Skeletal muscle tissue (tissue), 4 donors: Measurements from ENCODE around the gene PARD6B. TPM values are rescaled to one million over a fixed set of nuclear protein-coding genes. Genes with fewer than 3 reads are reported as not detected.
"Not testable (repeated sequence)": the region's sequence is repeated elsewhere in the genome, so short reads cannot be mapped to it uniquely, and the experiment has no call there.

Experiments used
- H3K27ac ChIP-seq: one replicate; pipeline ENCODE4 v1.7.0; 2013; ENCODE audit warnings: mild to moderate bottlenecking, low read depth, low read length, inconsistent platforms
- H3K27me3 ChIP-seq, 3 donors: one replicate each; pipeline ENCODE4 v1.7.0; 2013; ENCODE audit warnings: low read length in 3 of 3; ENCODE audit not compliant: control insufficient read depth in 3 of 3, insufficient read depth in 3 of 3
- H3K36me3 ChIP-seq, 3 donors: one replicate each; pipeline ENCODE4 v1.7.0; 2013; ENCODE audit warnings: low read length in 3 of 3; ENCODE audit not compliant: control insufficient read depth in 3 of 3, insufficient read depth in 3 of 3
- H3K4me1 ChIP-seq, 3 donors: one replicate each; pipeline ENCODE4 v1.7.0; 2013; ENCODE audit warnings: low read length in 3 of 3, mild to moderate bottlenecking in 3 of 3; ENCODE audit not compliant: control insufficient read depth in 3 of 3, insufficient read depth in 3 of 3
- H3K4me3 ChIP-seq, 3 donors: one replicate each; pipeline ENCODE4 v1.7.0; 2013; ENCODE audit warnings: low read length in 3 of 3
- H3K9ac ChIP-seq, 3 donors: one replicate each; pipeline ENCODE4 v1.7.0; 2013; ENCODE audit warnings: low read length in 3 of 3, mild to moderate bottlenecking in 3 of 3, moderate library complexity in 2 of 3, low read depth in 1 of 3
- H3K9me3 ChIP-seq, 3 donors: one replicate each; pipeline ENCODE4 v1.7.0; 2013; ENCODE audit warnings: low read length in 3 of 3; ENCODE audit not compliant: control insufficient read depth in 3 of 3
- total RNA-seq: library from RNA; depleted of rRNA; stranded (reverse); fragments of >200 nt; gene quantifications from one replicate; pipeline ENCODE4 v1.2.3, GENCODE V29; 2014
- donor health status: Osteomylitis.

PARD6B gene
- total RNA-seq, 1 donor from 2014 or later: 0.52 TPM

DNA sequence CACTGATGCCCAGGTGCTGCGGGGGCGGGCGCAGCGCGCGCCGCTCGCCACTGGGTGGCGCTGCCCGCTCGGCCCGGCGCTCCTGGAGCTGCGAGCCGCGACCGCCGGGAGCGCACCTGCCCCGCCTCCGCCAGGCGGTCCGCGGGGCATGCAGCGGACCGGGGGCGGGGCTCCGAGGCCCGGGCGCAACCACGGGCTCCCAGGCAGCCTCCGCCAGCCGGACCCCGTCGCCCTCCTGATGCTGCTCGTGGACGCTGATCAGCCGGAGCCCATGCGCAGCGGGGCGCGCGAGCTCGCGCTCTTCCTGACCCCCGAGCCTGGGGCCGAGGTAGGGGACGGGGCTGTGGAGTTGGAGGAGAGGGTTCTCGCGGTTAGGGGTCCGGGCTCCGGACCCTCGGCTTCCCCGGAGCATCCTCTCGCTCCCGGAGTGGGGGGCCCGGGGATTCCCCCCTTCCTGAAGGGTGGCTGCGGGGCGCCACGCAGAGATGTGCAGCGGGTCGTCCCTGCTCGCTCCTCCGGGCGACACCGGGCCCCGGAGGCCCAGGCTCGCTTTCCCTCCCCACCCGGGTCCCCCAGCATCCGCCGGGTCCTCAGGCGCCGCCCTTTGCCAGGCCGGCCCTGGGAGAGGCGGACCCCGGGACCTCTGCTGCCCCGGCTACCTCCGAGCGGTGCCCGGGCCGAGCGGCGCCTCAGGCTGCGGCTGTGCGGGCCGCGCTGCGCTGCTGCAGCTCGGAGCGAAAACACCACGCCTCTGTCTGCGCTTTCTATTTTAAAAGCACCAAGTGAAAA lies 63.7 kb downstream of the PARD6B start, which contains the start of gene BCAS4:
TSS of gene BCAS4 (plus strand) at position 216 of the 789 bp plus-strand sequence. CDS start at position 239, 23 bp downstream.
- Histone ChIP-seq H3K27me3 (peaks cover 0 to 4% (median 0%) of the 10 kb centered on the region in 3 donors), H3K9ac (peak within 1 kb of the TSS; percentile 56 to 73 (median 61)), H3K9me3 (no peaks in the 10 kb centered on the region), H3K4me3 (peak within 1 kb of the TSS; percentile 63 to 74 (median 72)), H3K27ac (no peak within 1 kb of the TSS), H3K4me1 (peaks cover 3 to 14% (median 8%) of the 10 kb centered on the region in 3 donors), H3K36me3 (no peaks in the 10 kb centered on the region)

DNA sequence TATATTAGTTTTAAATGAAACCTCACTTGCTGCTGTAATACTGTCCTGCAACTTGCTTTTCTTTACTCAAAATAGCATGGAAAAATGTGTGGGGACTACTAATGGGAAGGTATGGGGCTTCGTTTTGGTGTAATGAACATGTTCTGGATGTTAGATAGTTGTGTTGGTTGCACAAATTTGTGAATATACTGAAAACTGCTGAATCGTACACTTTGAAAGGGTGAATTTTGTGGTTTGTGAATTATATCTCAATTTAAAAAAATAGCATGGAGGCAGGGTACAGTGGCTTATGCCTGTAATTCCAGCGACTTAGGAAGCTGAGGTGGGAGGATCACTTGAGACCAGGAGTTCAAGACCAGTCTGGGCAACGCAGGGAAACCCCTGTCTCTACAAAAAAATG lies 65.8 kb downstream of the PARD6B start:
- H3K4me3 ChIP-seq: no peak overlapping the region
- H3K27ac ChIP-seq: no peak overlapping the region
- peaks cover 0 to 5% (median 0%) of the 10 kb centered on the region in 3 donors for H3K4me1 ChIP-seq
- no peaks in the 10 kb centered on the region for H3K9me3 ChIP-seq
- peaks cover 0 to 4% (median 0%) of the 10 kb centered on the region in 3 donors for H3K27me3 ChIP-seq
- H3K36me3 ChIP-seq: no peaks in the 10 kb centered on the region
- H3K9ac ChIP-seq: no peak overlapping the region

DNA sequence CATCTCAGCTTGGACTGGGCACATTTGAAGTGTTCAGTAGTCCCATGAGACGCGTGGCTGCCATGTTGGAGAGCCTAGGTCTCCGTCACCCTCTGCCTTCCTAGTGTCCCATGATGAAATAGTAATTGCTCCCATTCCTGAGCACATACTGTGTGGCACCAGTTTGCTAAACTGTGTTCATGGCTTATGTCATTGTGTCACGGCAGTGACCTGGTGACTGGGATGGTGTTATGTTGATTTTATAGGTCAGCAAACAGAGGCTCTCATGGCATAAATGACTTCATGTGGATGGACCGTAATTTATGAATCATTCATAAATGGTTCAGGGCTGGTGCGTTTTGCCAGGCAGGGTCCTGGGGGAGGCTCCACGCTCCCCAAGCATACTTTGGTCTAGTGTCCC lies 67.3 kb downstream of the PARD6B start:
- Histone ChIP-seq H3K9ac (no peak overlapping the region), H3K4me1 (peaks cover 0 to 5% (median 0%) of the 10 kb centered on the region in 3 donors), H3K27ac (no peak overlapping the region), H3K27me3 (no peaks in the 10 kb centered on the region), H3K4me3 (no peak overlapping the region), H3K9me3 (no peaks in the 10 kb centered on the region), H3K36me3 (no peaks in the 10 kb centered on the region)

DNA sequence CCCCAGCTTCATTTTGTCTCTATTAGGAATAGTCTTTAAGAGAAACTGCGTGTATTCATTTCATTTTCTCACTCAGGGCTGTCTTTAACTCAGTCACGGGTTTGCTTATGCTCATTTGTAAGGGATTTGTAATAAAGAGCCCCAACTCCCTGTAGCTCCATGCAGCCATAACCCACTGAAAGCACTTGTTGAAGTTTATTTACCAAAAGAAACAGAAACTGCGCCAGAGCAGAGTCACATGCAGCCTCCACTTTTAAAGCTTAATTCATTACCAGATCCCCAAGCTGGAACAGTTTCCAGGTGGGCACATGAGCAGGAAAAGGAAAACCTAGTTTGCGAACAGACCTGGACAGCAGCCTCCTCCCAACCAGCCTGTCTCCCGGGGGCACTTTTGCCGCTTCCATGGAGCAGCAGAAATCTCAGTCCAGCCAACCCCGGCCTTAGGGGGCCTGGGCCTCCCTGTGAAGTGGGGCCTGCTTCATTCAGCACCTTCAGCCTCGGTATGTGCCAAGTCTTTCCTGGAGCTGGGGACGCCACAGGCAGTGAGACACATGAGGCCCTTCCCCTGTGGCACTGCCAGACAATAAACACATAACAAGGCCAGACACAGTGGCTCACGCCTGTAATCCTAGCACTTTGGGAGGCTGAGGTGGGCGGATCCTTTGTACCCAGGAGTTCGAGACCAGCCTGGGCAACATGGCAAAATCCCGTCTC lies 68.0 kb downstream of the PARD6B start:
- Histone ChIP-seq H3K9ac (no peak overlapping the region), H3K27me3 (no peaks in the 10 kb centered on the region), H3K4me1 (peaks cover 0 to 3% (median 0%) of the 10 kb centered on the region in 3 donors), H3K36me3 (no peaks in the 10 kb centered on the region), H3K4me3 (no peak overlapping the region), H3K9me3 (no peaks in the 10 kb centered on the region), H3K27ac (no peak overlapping the region)

DNA sequence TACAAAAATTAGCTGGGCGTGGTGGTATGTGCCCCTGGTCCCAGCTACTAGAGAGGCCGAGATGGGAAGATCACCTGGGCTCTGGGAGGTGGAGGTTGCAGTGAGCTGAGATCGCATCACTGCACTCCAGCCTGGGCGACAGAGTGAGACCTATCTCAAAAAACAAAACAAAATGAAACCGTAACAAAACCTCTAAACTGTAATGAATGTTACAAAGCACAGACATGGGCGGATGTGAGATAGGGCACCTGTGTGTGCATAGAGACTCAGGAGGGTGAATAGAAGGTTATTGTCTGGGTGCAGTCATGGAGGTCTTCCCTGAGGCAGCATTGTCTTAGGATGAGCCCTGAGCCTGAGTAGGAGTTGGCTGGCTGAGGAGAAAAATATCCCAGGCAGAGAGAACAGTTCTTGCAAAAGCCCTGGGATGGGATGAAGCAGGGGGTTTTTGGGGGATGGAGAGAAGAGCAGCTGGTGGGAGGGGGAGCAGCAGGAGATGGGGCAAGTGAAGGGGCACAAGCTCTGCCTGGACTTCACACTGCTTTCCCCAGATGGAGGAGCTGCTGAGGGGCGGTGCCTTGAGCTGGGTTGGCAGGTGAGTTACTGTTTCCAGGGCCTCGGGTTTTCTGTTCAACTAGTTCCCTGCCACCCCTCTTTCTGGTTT lies 68.6 kb downstream of the PARD6B start:
- no peak overlapping the region for H3K4me3 ChIP-seq
- H3K27me3 ChIP-seq: no peaks in the 10 kb centered on the region
- H3K36me3 ChIP-seq: no peaks in the 10 kb centered on the region
- H3K4me1 ChIP-seq: no peaks in the 10 kb centered on the region
- no peaks in the 10 kb centered on the region for H3K9me3 ChIP-seq
- no peak overlapping the region for H3K9ac ChIP-seq
- H3K27ac ChIP-seq: no peak overlapping the region

DNA sequence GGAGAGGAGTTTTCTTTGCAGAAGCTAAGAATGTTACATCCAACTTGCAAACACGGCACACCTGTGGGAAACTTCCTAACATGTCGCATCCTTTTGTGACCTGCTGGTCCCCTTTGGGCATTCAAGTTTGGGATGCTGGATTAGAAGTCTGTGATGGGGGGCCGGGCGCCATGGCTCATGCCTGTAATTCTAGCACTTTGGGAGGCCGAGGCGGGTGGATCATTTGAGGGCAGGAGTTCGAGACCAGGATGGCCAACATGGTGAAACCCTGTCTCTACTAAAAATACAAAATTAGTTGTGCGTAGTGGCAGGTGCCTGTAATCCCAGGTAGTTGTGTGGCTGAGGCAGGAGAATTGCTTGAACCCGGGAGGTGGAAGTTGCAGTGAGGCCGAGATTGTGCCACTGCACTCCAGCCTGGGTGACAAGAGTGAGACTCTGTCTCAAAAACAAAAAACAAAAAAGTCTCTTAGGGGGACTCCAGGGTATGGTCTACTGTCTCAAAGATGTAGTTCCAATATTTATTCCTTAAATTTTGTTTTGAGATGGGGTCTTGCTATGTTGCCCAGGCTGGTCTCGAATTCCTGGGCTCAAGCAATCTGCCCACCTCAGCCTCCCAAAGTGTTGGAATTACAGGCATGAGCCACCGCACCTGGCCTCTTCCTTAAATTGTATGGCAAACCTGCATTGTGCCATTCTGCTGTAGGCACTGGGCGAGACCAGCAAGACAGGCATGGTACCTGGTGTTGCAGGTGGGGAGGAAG lies 69.8 kb downstream of the PARD6B start:
- not testable (repeated sequence) for H3K9ac ChIP-seq, H3K9me3 ChIP-seq, H3K4me3 ChIP-seq, H3K27ac ChIP-seq, H3K4me1 ChIP-seq, H3K27me3 ChIP-seq, H3K36me3 ChIP-seq

DNA sequence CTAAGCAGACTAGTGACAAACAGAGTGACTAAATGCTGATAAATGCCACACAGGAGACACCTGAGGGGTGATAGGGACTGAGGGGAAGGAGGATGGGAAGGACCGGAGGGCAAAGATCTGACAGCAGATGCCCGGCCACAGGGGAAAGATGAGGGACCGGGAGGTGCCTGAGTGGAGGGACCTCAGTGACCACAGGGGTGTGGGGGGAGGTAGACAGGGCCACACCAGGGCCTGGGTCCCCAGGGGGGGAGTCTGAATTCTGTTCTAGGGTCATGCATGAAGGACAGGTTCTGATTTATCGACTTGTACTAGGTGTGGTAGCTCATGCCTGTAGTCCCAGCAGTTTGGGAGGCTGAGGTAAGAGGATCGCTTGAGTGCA lies 70.4 kb downstream of the PARD6B start:
- H3K9ac ChIP-seq: no peak overlapping the region
- no peaks in the 10 kb centered on the region for H3K27me3 ChIP-seq
- H3K36me3 ChIP-seq: no peaks in the 10 kb centered on the region
- no peaks in the 10 kb centered on the region for H3K4me1 ChIP-seq
- H3K27ac ChIP-seq: no peak overlapping the region
- no peak overlapping the region for H3K4me3 ChIP-seq
- no peaks in the 10 kb centered on the region for H3K9me3 ChIP-seq

DNA sequence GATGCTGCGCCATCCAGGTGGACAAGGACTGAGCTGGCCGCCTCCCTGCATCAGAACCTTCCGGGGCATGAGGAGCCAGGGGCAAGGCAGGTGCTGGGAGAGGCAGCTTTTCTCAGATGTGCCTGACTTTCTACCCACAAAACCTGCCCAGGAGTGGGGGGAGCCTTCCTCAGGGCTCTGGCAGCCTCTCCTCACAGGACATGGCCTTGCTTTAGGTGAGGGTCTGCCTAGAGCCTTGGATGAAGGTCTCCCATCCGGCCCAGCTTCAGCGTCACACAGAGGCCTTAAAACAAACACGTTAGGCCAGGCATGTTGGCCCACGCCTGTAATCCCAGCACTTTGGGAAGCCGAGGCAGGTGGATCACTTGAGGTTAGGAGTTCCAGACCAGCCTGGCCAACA lies 70.9 kb downstream of the PARD6B start:
- Histone ChIP-seq H3K27me3 (no peaks in the 10 kb centered on the region), H3K27ac (no peak overlapping the region), H3K4me3 (no peak overlapping the region), H3K9ac (no peak overlapping the region), H3K36me3 (no peaks in the 10 kb centered on the region), H3K9me3 (no peaks in the 10 kb centered on the region), H3K4me1 (no peaks in the 10 kb centered on the region)

DNA sequence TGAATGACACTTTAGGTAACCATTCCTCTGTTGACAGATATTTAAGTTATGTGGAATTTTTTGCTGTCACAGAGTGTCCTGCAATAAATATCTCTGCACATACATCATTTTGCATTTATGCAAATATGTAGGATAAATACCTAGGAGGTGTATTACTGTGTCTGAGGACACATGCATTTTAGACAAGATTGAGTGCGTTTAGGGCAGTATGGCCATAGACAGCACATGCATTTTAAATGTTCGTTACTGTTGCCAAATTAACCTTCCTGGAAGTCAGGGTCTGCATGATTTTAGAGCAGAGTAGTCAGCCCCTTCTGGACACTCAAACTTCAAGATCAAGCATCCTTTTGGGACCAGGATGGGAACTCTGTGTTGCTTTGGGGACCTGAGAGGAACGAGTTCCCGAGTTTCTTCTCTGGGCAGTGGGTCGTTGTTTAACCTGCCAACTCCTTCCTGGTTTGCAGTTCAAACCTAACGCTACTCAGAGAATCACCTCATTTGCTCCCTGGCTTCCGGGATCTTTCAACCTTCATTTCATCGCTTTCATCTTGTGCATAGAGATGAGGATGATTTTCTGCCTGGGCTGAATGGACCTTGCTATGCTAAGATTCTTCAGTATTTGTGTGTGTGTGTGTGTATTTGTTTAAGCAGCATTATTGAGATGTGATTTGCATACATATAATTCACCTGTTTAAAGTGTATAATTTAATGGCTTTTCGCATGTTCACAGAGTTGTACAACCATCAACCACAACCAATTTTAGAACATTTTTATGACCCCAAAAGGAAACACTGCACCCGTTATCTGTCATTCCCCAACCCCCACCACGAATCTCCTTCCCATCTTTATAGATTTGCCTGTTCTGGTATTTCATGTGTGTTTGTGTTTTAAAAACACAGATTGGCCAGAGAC lies 73.3 kb downstream of the PARD6B start:
- Histone ChIP-seq H3K9ac (no peak overlapping the region), H3K27ac (no peak overlapping the region), H3K27me3 (no peaks in the 10 kb centered on the region), H3K4me1 (no peaks in the 10 kb centered on the region), H3K9me3 (no peaks in the 10 kb centered on the region), H3K4me3 (no peak overlapping the region), H3K36me3 (no peaks in the 10 kb centered on the region)
